Measurements from ENCODE around the gene RBM18. TPM values are rescaled to one million over a fixed set of nuclear protein-coding genes. Genes with fewer than 3 reads are reported as not detected.

Gene RBM18
- total RNA-seq, 1 experiment from 2014 or later = 14.5 TPM

- Histone ChIP-seq H3K79me2 (ENCODE audit: low read length) (peaks cover 88% of the 10 kb centered on the region), H3K36me3 (ENCODE audit: insufficient read depth, low read length) (peaks cover 30% of the 10 kb centered on the region), H3K9me3 (ENCODE audit: low read length) (no peaks in the 10 kb centered on the region), H4K20me1 (ENCODE audit: insufficient read depth, low read depth, low read length) (no peaks in the 10 kb centered on the region; the same call in 1 of the 2 replicates), H2AFZ (ENCODE audit: low read length) (no peak overlapping the region), H3K27me3 (ENCODE audit: low read length) (no peaks in the 10 kb centered on the region), H3K4me1 (ENCODE audit: low read length) (peaks cover 14% of the 10 kb centered on the region), H3K27ac (ENCODE audit: low read length) (no peak overlapping the region), H3K9ac (ENCODE audit: low read length) (no peak overlapping the region), H3K9me2 (replicated peaks; ENCODE audit: insufficient read depth, low read length) (no peaks in the 10 kb centered on the region), H3K4me2 (ENCODE audit: low read depth, low read length, poor library complexity, severe bottlenecking) (no peak overlapping the region), H3K4me3 (ENCODE audit: low read length) (no peak overlapping the region)
- DNase-seq = no peak
These were observed 3.6 kb upstream of the RBM18 start for GRCh38 chr9:122268041-122268814.

GRCh38 chr9:122265149-122265915, 692 bp upstream of the RBM18 start:
- H3K4me1 ChIP-seq (ENCODE audit: low read length) = peaks cover 25% of the 10 kb centered on the region
- peak; percentile 84 for DNase-seq
- no peaks in the 10 kb centered on the region for H3K27me3 ChIP-seq (ENCODE audit: low read length)
- H2AFZ ChIP-seq (ENCODE audit: low read length) = peak overlapping the region; percentile 38
- peaks cover 12% of the 10 kb centered on the region for H3K36me3 ChIP-seq (ENCODE audit: insufficient read depth, low read length)
- peaks cover 90% of the 10 kb centered on the region for H3K79me2 ChIP-seq (ENCODE audit: low read length)
- H3K9me3 ChIP-seq (ENCODE audit: low read length) = no peaks in the 10 kb centered on the region
- H3K9me2 ChIP-seq (replicated peaks; ENCODE audit: insufficient read depth, low read length) = no peaks in the 10 kb centered on the region
- peak overlapping the region; percentile 93 for H3K9ac ChIP-seq (ENCODE audit: low read length)
- H3K4me3 ChIP-seq (ENCODE audit: low read length) = peak overlapping the region; percentile 79
- H4K20me1 ChIP-seq (ENCODE audit: insufficient read depth, low read depth, low read length) = peaks cover 3% of the 10 kb centered on the region; the same call in 1 of the 2 replicates
- H3K27ac ChIP-seq (ENCODE audit: low read length) = peak overlapping the region; percentile 79
- peak overlapping the region; percentile 92 for H3K4me2 ChIP-seq (ENCODE audit: low read depth, low read length, poor library complexity, severe bottlenecking)

GRCh38 chr9:122263699-122264349, 816 bp downstream of the RBM18 start:
- Histone ChIP-seq H3K27me3 (ENCODE audit: low read length) (no peaks in the 10 kb centered on the region), H3K4me3 (ENCODE audit: low read length) (peak overlapping the region; percentile 79), H3K4me2 (ENCODE audit: low read depth, low read length, poor library complexity, severe bottlenecking) (peak overlapping the region; percentile 92), H3K9ac (ENCODE audit: low read length) (peak overlapping the region; percentile 93), H3K36me3 (ENCODE audit: insufficient read depth, low read length) (peaks cover 12% of the 10 kb centered on the region), H3K9me2 (replicated peaks; ENCODE audit: insufficient read depth, low read length) (no peaks in the 10 kb centered on the region), H3K79me2 (ENCODE audit: low read length) (peaks cover 91% of the 10 kb centered on the region), H2AFZ (ENCODE audit: low read length) (peak overlapping the region; percentile 38), H4K20me1 (ENCODE audit: insufficient read depth, low read depth, low read length) (peaks cover 3% of the 10 kb centered on the region; the same call in 1 of the 2 replicates), H3K9me3 (ENCODE audit: low read length) (no peaks in the 10 kb centered on the region), H3K4me1 (ENCODE audit: low read length) (peaks cover 25% of the 10 kb centered on the region), H3K27ac (ENCODE audit: low read length) (peak overlapping the region; percentile 50)
- peak; percentile 60 for DNase-seq

GRCh38 chr9:122262073-122262472, 2.6 kb downstream of the RBM18 start:
- no peaks in the 10 kb centered on the region for H3K9me3 ChIP-seq (ENCODE audit: low read length)
- no peak overlapping the region for H2AFZ ChIP-seq (ENCODE audit: low read length)
- H3K36me3 ChIP-seq (ENCODE audit: insufficient read depth, low read length) = peaks cover 17% of the 10 kb centered on the region; the same call in 1 of the 2 replicates
- DNase-seq = no peak
- H3K79me2 ChIP-seq (ENCODE audit: low read length) = peaks cover 89% of the 10 kb centered on the region
- H3K4me3 ChIP-seq (ENCODE audit: low read length) = no peak overlapping the region
- no peak overlapping the region for H3K9ac ChIP-seq (ENCODE audit: low read length)
- no peak overlapping the region for H3K4me2 ChIP-seq (ENCODE audit: low read depth, low read length, poor library complexity, severe bottlenecking)
- peaks cover 3% of the 10 kb centered on the region; the same call in 1 of the 2 replicates for H4K20me1 ChIP-seq (ENCODE audit: insufficient read depth, low read depth, low read length)
- no peak overlapping the region for H3K27ac ChIP-seq (ENCODE audit: low read length)
- peaks cover 25% of the 10 kb centered on the region for H3K4me1 ChIP-seq (ENCODE audit: low read length)
- H3K9me2 ChIP-seq (replicated peaks; ENCODE audit: insufficient read depth, low read length) = no peaks in the 10 kb centered on the region
- H3K27me3 ChIP-seq (ENCODE audit: low read length) = no peaks in the 10 kb centered on the region

GRCh38 chr9:122261469-122261881, 3.2 kb downstream of the RBM18 start:
- Histone ChIP-seq H3K9me2 (replicated peaks; ENCODE audit: insufficient read depth, low read length) (no peaks in the 10 kb centered on the region), H4K20me1 (ENCODE audit: insufficient read depth, low read depth, low read length) (peaks cover 3% of the 10 kb centered on the region; the same call in 1 of the 2 replicates), H3K36me3 (ENCODE audit: insufficient read depth, low read length) (peaks cover 17% of the 10 kb centered on the region; the same call in 1 of the 2 replicates), H3K9me3 (ENCODE audit: low read length) (no peaks in the 10 kb centered on the region), H3K4me2 (ENCODE audit: low read depth, low read length, poor library complexity, severe bottlenecking) (no peak overlapping the region), H3K27me3 (ENCODE audit: low read length) (no peaks in the 10 kb centered on the region), H3K27ac (ENCODE audit: low read length) (no peak overlapping the region), H2AFZ (ENCODE audit: low read length) (no peak overlapping the region), H3K4me3 (ENCODE audit: low read length) (no peak overlapping the region), H3K4me1 (ENCODE audit: low read length) (peaks cover 25% of the 10 kb centered on the region), H3K9ac (ENCODE audit: low read length) (no peak overlapping the region), H3K79me2 (ENCODE audit: low read length) (peaks cover 90% of the 10 kb centered on the region)
- DNase-seq = no peak

- Histone ChIP-seq H3K27me3 (ENCODE audit: low read length) (no peaks in the 10 kb centered on the region), H3K4me3 (ENCODE audit: low read length) (no peak overlapping the region), H3K9me2 (replicated peaks; ENCODE audit: insufficient read depth, low read length) (no peaks in the 10 kb centered on the region), H3K4me2 (ENCODE audit: low read depth, low read length, poor library complexity, severe bottlenecking) (no peak overlapping the region), H4K20me1 (ENCODE audit: insufficient read depth, low read depth, low read length) (peaks cover 6% of the 10 kb centered on the region; the same call in 1 of the 2 replicates), H3K79me2 (ENCODE audit: low read length) (peaks cover 90% of the 10 kb centered on the region), H3K9ac (ENCODE audit: low read length) (no peak overlapping the region), H3K4me1 (ENCODE audit: low read length) (peaks cover 26% of the 10 kb centered on the region), H3K9me3 (ENCODE audit: low read length) (no peaks in the 10 kb centered on the region), H2AFZ (ENCODE audit: low read length) (no peak overlapping the region), H3K27ac (ENCODE audit: low read length) (no peak overlapping the region), H3K36me3 (ENCODE audit: insufficient read depth, low read length) (peaks cover 28% of the 10 kb centered on the region; the same call in 1 of the 2 replicates)
- DNase-seq = no peak
These were observed 5.7 kb downstream of the RBM18 start for GRCh38 chr9:122258886-122259415.

GRCh38 chr9:122256206-122256605, 8.4 kb downstream of the RBM18 start:
- Histone ChIP-seq H3K27me3 (ENCODE audit: low read length) (no peaks in the 10 kb centered on the region), H3K9me2 (replicated peaks; ENCODE audit: insufficient read depth, low read length) (no peaks in the 10 kb centered on the region), H3K79me2 (ENCODE audit: low read length) (peaks cover 83% of the 10 kb centered on the region), H2AFZ (ENCODE audit: low read length) (no peak overlapping the region), H3K27ac (ENCODE audit: low read length) (no peak overlapping the region), H3K9me3 (ENCODE audit: low read length) (no peaks in the 10 kb centered on the region), H3K4me1 (ENCODE audit: low read length) (peaks cover 9% of the 10 kb centered on the region), H3K36me3 (ENCODE audit: insufficient read depth, low read length) (peaks cover 38% of the 10 kb centered on the region), H3K4me3 (ENCODE audit: low read length) (no peak overlapping the region), H4K20me1 (ENCODE audit: insufficient read depth, low read depth, low read length) (0 out of 2 replicates have a peak, but pooled peaks cover 3% of the 10 kb centered on the region), H3K4me2 (ENCODE audit: low read depth, low read length, poor library complexity, severe bottlenecking) (no peak overlapping the region), H3K9ac (ENCODE audit: low read length) (no peak overlapping the region)
- DNase-seq = no peak

Measured in Karpas-422 (cell line).